Measurements from ENCODE around the gene NKX1-2. TPM values are rescaled to one million over a fixed set of nuclear protein-coding genes. Genes with fewer than 3 reads are reported as not detected.

The NKX1-2 gene
- total RNA-seq, 4 donors from 2014 or later = not detected

GRCh38 chr10:124496150-124496549 is 46.3 kb upstream of the NKX1-2 start:
- peaks cover 0 to 7% (median 0%) of the 10 kb centered on the region in 4 donors for H3K36me3 ChIP-seq
- H3K27me3 ChIP-seq = no peaks in the 10 kb centered on the region
- H3K4me3 ChIP-seq = no peak overlapping the region
- intact Hi-C loops (cut with DNase I; ENCODE audit: low total_unique reads) (no loop called here), in situ Hi-C loops (cut with MboI; ENCODE audit: low pct_ligation_motif_present in 1 of 4, low pct_unique_long_range_greater_than_20kb in 1 of 4, low sequenced_read_pairs in 3 of 4) (no loop called here)
- TF ChIP-seq POLR2AphosphoS5 (IDR thresholded peaks at IDR 0.05) (no peak), EP300 (IDR thresholded peaks at IDR 0.05; ENCODE audit: low read depth) (no peak), CTCF (IDR thresholded peaks at IDR 0.05) (no peak), POLR2A (IDR thresholded peaks at IDR 0.05) (no peak)
- WGBS, 2 donors (ENCODE audit: low coverage in 1 of 2) = 93% methylated on average over 3 to 14 of the region's 14 CpGs
- no peak for DNase-seq
- no peak overlapping the region for H3K27ac ChIP-seq
- peaks cover 0 to 4% of the 10 kb centered on the region in 2 donors for H3K9me3 ChIP-seq
- peaks cover 0 to 4% (median 0%) of the 10 kb centered on the region in 4 donors for H3K4me1 ChIP-seq

- Histone ChIP-seq H3K36me3 (peaks cover 0 to 3% (median 0%) of the 10 kb centered on the region in 4 donors), H3K27me3 (no peaks in the 10 kb centered on the region), H3K4me1 (peaks cover 0 to 4% (median 0%) of the 10 kb centered on the region in 4 donors), H3K27ac (no peak overlapping the region), H3K9me3 (peaks cover 0 to under 1% of the 10 kb centered on the region in 2 donors), H3K4me3 (no peak overlapping the region)
- TF ChIP-seq POLR2A (IDR thresholded peaks at IDR 0.05) = no peak
- no peak for TF ChIP-seq POLR2AphosphoS5 (IDR thresholded peaks at IDR 0.05)
- TF ChIP-seq CTCF (IDR thresholded peaks at IDR 0.05) = no peak
- TF ChIP-seq EP300 (IDR thresholded peaks at IDR 0.05; ENCODE audit: low read depth) = no peak
- in situ Hi-C loops (cut with MboI; ENCODE audit: low pct_ligation_motif_present in 1 of 4, low pct_unique_long_range_greater_than_20kb in 1 of 4, low sequenced_read_pairs in 3 of 4) = no loop called here
- 94 to 97% methylated on average over 10 to 11 of the region's 11 CpGs for WGBS, 2 donors (ENCODE audit: low coverage in 1 of 2)
- DNase-seq = no peak
- intact Hi-C loops (cut with DNase I; ENCODE audit: low total_unique reads) = no loop called here
These were observed 45.9 kb upstream of the NKX1-2 start for GRCh38 chr10:124495725-124496124.

GRCh38 chr10:124495162-124495561 is 45.3 kb upstream of the NKX1-2 start:
- Histone ChIP-seq H3K4me3 (no peak overlapping the region), H3K36me3 (no peaks in the 10 kb centered on the region), H3K27ac (no peak overlapping the region), H3K9me3 (no peaks in the 10 kb centered on the region), H3K27me3 (no peaks in the 10 kb centered on the region), H3K4me1 (peaks cover 0 to 4% (median 0%) of the 10 kb centered on the region in 4 donors)
- in situ Hi-C loops (cut with MboI; ENCODE audit: low pct_ligation_motif_present in 1 of 4, low pct_unique_long_range_greater_than_20kb in 1 of 4, low sequenced_read_pairs in 3 of 4) = no loop called here
- DNase-seq = no peak
- TF ChIP-seq POLR2A (IDR thresholded peaks at IDR 0.05) = no peak
- no peak for TF ChIP-seq EP300 (IDR thresholded peaks at IDR 0.05; ENCODE audit: low read depth)
- TF ChIP-seq CTCF (IDR thresholded peaks at IDR 0.05) = no peak
- no peak for TF ChIP-seq POLR2AphosphoS5 (IDR thresholded peaks at IDR 0.05)
- intact Hi-C loops (cut with DNase I; ENCODE audit: low total_unique reads) = no loop called here
- 93% methylated on average over 7 of the region's 7 CpGs; no CpG with 5 or more reads in 1 of the 2 donors for WGBS, 2 donors (ENCODE audit: low coverage in 1 of 2)

GRCh38 chr10:124494046-124494807 is 44.4 kb upstream of the NKX1-2 start:
- TF ChIP-seq CTCF (IDR thresholded peaks at IDR 0.05) = no peak
- no peak for TF ChIP-seq POLR2AphosphoS5 (IDR thresholded peaks at IDR 0.05)
- intact Hi-C loops (cut with DNase I; ENCODE audit: low total_unique reads) = no loop called here

More at GRCh38 chr10:124494046-124494807, 44.4 kb upstream of the NKX1-2 start:
- H3K27me3 ChIP-seq = no peaks in the 10 kb centered on the region
- peaks cover 0 to 4% (median 0%) of the 10 kb centered on the region in 4 donors for H3K4me1 ChIP-seq
- H3K36me3 ChIP-seq = no peaks in the 10 kb centered on the region
- in situ Hi-C loops (cut with MboI; ENCODE audit: low pct_ligation_motif_present in 1 of 4, low pct_unique_long_range_greater_than_20kb in 1 of 4, low sequenced_read_pairs in 3 of 4) = no loop called here
- H3K27ac ChIP-seq = no peak overlapping the region
- 57 to 74% methylated on average over 4 to 16 of the region's 16 CpGs for WGBS, 2 donors (ENCODE audit: low coverage in 1 of 2)
- no peak for DNase-seq
- H3K9me3 ChIP-seq = no peaks in the 10 kb centered on the region
- no peak overlapping the region for H3K4me3 ChIP-seq

All from transverse colon (tissue), 4 donors.